HT1080 (cell line): ENCODE data around the gene CD19. TPM values are rescaled to one million over a fixed set of nuclear protein-coding genes. Genes with fewer than 3 reads are reported as not detected.
"Not testable (repeated sequence)": the region's sequence is repeated elsewhere in the genome, so short reads cannot be mapped to it uniquely, and the experiment has no call there.

ENCODE experiments used
- DNase-seq: peaks from one replicate; pipeline ENCODE4 v3.0.0-alpha.2; 2015; ENCODE audit warnings: low read depth
- total RNA-seq: library from RNA; depleted of rRNA; stranded (reverse); fragments of >200 nt; shearing (Covaris generic); gene quantifications from 2 replicates; pipeline ENCODE4 v1.2.3, GENCODE V29; 2014

Gene CD19
- total RNA-seq, 1 experiment from 2014 or later, result not detected

DNA sequence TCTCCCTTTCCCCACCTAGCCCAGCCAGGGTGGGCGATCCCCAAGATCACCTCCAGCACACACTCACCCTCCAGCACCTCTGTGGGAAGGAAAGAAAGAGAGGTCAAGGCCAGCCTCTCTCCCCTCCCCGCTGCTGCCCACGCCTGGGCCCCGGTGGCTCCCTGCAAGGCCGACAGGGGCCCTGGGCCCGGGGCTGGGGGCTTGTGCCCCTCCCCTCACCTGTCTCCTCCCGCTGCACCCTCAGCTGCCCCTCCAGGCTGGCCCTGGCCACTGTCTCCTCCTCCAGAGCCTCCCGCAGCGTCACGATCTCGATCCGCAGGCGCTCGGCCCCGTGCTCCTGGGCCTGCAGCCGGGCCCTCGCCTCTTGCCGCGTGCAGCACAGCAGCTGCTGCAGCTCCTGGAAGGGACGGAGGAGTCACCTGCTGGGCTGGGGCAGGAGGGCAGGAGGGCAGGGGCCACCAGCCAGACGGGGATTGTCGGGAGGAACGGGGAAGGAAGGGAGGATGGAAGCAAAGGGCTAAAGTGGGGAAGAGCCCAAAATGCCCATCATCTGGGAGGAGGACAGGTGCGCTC, 25.9 kb upstream of the CD19 start:
- no peak for DNase-seq

DNA sequence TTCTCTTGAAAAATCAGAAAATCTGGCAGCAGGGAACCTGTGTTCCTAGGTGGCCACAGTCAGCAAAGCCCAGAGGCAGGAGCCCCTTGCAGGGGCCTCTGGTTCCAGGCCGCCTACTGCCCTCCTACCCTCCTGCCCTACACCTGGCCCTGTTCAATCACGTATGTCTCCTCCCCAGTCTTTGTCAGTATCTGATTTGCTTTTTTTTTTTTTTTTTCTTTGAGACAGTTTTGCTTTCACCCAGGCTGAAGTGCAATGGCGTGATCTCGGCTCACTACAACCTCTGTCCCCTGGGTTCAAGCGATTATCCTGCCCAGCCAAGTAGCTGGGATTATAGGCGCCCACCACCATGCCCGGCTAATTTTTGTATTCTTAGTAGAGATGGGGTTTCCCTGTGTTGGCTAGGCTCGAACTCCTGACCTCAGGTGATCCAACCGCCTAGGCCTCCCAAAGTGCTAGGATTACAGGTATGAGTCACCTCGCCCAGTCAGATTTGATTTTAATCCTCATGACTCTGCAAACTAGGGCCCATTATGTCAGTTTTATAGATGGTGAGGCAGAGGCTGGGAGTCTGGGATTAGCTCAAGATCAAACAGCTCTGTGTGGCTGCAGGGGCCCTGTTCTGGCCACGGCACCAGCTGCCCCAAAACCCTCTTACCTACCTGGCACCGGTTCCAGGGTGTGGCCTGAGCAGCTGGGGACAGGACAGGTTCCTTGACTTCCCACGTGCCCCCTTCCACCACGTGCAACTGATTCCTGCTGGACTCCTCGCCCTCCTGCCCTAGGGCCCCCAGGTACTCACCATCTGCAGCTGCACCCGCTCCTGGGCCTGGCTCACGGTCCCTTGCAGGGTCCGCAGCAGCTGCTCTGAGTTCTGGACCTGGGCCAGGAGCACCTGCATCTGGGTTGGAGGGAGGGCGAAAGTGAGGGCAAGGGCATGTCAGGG, 21.4 kb upstream of the CD19 start:
- peak; percentile 61 for DNase-seq

DNA sequence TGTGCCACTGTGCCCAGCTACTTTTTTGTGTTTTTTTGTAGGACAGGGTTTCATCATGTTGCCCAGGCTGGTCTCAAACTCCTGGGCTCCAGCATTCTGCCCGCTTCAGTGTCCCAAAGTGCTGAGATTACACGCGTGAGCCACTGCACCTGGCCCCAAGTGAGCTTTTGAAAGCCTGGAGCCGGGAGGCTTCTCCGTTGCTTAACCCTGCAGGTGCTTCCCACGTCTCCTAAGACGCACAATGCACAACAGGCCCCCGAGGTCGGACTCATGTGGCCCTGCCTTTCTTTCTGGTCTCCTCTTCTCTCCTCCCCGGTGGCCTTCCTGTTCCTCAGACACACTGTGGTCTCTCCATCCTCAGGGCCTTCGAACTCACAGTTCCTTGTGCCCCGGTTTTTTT, 19.2 kb upstream of the CD19 start:
- DNase-seq, result no peak

DNA sequence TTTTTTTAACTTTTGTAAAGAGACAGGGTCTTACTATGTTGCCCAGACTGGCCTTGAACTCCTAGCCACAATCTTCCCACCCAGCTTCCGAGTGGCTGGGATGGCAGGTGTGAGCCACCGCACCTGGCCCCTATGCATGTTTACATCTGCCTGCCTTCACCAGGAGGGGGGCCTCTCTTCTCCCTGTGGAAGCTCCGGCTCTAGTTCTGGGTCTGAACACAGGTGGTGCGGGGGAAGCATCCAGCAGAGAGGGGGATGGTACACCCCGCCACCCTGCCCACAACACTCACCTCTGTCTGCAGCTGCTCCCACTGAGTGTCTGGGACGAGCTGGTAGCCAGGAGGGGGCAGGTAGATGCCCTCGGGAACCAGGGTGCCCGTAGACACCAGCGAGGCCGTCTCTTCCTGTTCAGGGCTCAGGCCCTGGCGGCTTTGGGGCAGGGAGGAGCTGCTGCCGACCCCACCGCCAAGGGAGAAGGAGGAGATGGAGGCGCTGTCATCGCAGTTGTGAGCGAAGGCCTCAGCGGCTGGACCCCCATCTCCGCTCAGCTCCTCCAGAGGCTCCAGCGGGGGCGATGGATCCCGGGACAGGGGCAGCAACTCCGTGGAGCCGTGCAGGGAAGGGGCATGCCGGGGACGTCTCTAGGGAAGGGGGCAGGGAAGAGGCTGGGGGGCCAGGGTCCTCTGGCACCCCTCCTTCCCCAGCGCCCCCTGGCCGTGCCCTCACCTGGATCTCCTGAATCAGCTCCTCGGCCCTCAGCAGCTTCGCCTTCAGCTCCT, 17.6 kb upstream of the CD19 start:
- DNase-seq, result no peak

DNA sequence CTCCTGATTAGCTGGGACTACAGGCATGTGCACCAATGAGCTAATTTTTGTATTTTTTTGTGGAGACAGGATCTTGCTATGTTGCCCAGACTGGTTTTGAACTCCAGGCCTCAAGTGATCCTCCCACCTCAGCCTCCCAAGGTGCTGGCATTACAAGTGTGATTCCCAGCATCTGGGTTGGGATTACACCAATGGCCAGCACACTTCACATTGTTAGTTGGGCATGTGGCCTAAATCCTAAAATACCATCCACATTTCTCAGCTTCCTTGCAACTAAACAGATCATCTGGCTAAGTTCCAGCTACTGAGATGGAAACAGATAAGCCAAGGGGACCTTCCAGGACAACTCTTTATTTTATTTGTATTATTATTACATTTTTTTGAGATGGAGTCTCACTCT, 16.6 kb upstream of the CD19 start:
- DNase-seq, result peak; percentile 61

DNA sequence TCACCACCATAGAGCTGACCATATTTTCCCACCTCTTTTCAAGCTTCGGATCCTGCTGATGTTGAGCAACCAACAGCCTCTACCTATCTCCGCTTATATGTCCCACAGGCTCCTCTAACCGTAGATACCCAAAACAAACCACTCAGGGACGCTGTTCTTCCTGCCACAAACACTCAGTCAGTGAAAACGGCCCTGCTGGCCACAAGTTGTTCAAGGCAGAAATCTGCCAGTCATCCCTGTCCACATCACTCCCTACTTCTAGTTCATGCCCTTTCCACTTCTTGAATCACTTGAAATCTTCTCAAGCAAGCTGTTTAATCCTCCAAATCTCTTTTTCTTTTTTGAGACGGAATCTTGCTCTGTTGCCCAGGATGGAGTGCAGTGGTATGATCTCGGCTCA, 14.7 kb upstream of the CD19 start:
- DNase-seq, result no peak

DNA sequence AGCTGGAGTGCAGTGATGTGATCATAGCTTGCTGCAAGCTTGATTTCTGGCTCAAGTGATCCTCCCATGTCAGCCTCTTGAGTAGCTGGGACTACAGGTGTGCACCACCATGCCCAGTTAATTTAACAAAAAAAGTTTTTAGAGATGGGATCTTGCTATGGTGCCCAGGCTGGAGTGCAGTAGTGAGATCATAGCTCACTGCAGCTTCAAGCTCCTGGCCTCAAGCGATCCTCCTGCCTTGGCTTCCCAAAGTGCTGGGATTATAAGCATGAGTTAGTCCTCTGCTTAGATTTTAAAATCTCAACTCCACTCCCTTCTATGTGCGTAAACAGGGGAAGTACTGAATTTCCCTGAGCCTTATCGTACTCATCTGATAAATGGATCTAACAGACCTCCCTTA, 13.1 kb upstream of the CD19 start:
- DNase-seq, result no peak

DNA sequence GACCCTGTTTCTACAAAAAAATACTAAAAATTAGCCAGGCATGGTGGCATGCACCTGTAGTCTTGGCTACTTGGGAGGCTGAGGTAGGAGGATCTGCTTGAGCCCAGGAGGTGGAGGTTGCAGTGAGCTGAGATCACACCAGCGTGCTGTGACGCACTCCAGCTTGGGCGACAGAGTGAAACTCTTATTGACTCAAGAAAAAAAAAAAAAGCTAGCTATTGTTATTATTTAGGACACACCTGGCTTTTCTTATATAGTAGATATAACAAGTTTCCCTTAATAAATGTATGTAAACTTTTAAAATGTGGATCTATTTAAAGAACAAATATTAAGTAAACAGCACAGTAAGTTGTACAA, 8.6 kb upstream of the CD19 start:
- no peak for DNase-seq

DNA sequence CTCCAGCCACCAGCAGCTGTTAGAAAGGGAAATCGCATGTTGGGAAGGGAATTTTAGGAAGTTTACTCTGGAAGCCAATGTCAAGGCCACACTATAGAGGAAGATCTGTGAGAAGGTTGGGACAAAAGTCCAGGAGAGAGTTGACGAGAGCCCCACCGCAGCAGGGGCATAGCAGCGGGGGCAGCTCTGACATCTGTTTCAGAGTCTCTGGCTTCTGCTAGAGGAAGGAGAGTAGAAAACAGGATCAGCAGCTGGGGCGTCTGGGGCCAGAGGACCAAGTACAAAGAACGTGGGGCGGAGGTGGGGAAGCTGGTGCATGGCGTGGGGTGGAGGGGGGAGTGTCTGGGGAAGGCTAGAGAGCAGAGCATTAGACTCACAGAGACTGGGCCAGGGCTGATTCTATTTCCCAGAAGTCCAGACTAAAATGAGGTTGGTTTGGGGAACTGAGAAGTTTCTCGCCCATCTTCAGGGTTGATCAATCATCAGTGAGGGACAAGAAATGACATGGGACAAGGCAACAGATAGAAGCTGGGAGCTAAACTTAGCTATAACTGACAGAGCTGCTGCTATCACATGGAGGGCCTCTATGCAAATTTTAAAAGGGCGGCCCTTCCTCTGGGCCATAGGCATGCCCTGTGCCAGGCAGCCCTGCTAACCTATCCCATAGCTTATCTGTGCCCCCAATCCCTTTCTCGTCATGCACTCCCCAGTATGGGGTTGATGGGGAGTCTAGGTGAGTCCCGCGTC, 7.9 kb upstream of the CD19 start:
- no peak for DNase-seq

DNA sequence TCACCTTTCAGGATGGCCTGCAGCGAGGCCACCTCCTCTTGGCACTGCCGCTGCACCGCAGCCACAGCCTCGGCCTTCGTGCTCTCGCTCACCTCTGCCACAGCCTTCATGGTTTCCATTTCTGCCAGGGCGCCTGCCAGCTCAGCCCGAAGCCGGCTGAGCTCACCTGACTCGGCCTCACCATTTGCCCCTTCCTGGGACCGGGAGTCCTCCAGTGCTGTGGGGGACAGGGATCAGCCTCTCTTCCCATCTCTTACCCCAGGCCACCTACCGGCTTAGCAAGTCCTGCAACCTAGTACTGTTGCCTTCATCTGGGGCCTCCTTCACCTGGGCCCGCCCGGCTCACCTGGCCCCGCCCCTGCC, 7.4 kb upstream of the CD19 start:
- DNase-seq, result no peak

DNA sequence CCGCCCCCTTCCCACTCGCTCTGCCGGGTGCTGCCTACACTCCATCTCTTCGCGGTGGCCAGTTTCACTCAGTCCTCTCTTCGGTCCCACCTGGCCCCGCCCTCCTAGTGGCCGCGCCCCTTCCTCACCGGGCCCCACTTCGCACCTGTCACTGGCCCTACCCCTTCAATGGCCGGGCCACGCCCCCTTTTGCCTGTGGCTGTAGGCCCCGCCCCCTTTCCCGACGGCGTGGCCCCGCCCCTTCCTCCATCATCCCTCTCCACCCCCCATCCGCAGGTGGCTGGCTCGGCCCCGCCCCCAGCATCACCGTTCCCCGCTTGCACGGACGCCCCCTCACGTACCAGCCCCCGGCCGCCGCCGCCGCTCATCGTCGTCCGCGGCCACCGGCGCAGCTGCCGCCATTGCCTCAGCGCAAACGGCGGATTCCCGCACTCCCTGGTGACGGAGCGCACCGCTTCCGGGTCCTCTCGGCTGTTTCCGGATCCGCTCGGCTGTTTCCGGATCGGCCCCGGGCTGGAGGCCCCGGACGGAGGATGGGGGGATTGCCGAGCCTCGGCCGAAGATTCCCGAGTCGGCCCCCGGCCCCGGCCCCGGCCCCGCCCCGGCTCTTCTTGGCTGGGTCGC, 6.9 kb upstream of the CD19 start, which contains the start of gene RABEP2:
TSS of gene RABEP2 (minus strand) at position 477 of the 624 bp plus-strand sequence. CDS start at position 402, 75 bp downstream.
- peak; percentile 86 for DNase-seq

DNA sequence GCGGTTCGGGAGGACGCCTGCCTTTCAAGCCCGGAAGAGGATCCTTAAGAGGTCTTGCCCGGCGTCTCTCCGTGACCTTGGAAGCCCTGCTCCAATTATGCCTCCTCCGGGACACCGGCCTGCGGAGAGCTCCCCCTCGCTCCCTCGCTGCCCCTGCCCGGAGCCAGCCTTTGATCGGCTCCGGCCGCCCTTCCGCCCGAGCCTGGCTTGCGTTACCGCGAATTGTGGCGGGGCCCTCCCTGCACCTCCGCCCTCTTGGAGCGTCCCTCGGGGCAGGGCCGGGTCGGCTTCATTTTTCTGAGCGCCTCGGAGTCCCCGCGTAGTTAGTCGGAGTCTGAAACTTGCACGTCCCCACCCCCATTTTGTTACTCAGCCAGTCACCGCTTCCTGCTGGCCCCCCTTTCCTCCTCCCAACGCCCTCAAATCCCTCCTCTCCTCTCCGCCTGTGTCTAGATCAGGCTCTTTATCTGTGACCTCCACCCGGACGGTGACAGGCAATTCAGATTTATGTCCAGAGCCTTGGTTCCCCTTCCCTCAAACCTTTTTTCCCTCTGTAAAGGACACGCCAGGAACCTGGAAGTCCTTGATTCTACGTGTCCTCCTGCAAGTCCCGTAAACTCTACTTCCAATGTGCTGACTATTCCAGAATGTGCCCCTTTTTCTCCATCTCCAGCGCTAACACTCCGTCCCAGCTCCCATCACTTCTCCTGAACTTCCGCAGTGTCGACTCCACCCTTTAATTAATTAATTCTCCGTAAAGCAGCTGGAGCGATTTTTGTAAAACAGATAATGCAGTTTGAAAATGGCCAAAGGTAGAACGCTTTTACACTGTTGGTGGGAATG, 6.2 kb upstream of the CD19 start:
- DNase-seq, result peak; percentile 87

DNA sequence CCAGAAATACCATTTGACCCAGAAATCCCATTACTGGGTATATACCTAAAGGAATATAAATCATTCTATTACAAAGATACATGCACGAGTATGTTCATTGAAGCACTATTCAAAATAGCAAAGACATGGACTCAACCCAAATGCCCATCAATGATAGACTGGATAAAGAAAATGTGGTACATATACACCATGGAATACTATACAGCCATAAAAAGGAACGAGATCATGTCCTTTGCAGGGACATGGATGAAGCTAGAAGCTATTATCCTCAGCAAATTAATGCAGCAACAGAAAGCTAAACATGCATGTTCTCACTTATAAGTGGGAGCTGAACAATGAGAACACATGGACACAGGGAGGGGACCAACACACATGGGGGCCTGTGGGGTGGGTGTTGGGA, 5.5 kb upstream of the CD19 start:
- DNase-seq, result not testable (repeated sequence)

DNA sequence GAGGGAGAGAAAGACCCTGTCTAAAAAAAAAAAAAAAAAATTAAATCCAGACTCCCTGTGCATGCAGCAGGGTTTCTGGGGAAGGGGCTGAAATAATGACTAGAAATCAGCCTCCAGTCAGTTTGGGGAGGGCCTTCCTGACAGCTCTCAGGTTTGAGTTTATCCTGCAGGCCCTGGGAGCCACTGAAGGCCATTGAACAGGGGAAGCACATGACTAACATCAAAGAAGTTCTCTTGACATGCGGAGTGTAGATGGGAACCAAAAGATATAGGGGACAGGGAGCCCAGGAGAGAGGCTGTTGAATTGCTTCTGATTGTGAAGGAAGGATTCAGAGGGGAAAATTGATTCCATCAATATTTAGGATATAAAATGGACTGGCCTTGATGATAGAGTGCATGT, 4.0 kb upstream of the CD19 start:
- no peak for DNase-seq

DNA sequence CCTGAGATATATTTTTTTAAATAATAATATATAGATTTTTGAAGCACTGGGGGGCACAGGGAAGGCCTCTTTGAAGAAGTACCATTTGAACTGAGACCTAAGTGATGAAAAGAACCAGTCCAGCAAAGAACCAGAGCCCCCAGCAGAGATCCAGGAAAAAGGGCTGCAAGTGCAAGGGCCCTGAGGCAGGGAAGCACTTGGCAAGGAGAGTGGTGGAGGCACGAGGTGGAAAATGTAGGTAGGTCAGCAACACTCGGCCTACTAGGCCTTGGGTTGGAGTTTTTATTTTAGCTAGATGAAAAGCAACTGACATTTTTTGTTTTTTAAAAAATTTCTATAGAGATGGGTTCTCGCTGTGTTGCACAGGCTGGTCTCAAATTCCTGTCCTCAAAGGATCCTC, 1.6 kb upstream of the CD19 start:
- no peak for DNase-seq

DNA sequence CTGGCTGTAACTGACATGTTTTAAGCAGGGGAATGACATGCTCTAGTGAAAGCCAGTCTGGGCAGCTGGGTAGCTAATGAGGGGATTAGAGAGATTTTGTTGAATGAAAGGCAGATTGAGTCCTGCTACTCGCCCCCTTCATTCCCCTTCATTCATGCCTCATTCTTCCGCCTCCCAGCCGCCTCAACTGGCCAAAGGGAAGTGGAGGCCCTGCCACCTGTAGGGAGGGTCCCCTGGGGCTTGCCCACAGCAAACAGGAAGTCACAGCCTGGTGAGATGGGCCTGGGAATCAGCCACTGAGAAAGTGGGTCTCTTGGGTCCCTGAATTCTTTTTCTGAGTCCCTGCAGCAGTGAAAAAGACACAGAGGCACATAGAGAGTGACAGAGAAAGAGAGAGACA, 1.1 kb upstream of the CD19 start:
- no peak for DNase-seq

DNA sequence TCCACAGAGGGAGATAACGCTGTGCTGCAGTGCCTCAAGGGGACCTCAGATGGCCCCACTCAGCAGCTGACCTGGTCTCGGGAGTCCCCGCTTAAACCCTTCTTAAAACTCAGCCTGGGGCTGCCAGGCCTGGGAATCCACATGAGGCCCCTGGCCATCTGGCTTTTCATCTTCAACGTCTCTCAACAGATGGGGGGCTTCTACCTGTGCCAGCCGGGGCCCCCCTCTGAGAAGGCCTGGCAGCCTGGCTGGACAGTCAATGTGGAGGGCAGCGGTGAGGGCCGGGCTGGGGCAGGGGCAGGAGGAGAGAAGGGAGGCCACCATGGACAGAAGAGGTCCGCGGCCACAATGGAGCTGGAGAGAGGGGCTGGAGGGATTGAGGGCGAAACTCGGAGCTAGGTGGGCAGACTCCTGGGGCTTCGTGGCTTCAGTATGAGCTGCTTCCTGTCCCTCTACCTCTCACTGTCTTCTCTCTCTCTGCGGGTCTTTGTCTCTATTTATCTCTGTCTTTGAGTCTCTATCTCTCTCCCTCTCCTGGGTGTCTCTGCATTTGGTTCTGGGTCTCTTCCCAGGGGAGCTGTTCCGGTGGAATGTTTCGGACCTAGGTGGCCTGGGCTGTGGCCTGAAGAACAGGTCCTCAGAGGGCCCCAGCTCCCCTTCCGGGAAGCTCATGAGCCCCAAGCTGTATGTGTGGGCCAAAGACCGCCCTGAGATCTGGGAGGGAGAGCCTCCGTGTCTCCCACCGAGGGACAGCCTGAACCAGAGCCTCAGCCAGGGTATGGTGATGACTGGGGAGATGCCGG, 769 bp downstream of the CD19 start:
- DNase-seq, result no peak

DNA sequence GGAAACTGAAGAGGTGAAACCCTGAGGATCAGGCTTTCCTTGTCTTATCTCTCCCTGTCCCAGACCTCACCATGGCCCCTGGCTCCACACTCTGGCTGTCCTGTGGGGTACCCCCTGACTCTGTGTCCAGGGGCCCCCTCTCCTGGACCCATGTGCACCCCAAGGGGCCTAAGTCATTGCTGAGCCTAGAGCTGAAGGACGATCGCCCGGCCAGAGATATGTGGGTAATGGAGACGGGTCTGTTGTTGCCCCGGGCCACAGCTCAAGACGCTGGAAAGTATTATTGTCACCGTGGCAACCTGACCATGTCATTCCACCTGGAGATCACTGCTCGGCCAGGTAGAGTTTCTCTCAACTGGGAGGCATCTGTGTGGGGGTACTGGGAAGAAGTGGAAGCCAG, 1.4 kb downstream of the CD19 start:
- DNase-seq, result no peak

DNA sequence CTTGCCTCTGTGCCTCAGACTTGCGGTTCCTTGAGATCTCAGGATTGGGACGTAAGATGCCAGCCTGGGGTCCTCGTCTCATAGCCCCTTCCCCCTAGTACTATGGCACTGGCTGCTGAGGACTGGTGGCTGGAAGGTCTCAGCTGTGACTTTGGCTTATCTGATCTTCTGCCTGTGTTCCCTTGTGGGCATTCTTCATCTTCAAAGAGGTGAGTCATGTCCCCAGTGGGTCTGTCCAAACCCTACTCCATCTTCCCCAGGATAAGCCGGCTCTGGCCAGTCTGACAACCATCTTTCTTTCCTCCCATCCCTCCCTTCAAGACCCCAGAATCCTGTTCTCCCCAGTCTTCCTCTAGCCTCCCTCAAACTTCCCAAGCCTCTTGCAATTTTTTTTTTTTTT, 3.6 kb downstream of the CD19 start:
- no peak for DNase-seq
